HG03457 (cell line): ENCODE results near the gene CD274.
A peak's percentile ranks its signal among the peaks of the same experiment; 100 is the strongest.
"Not testable (repeated sequence)": the region's sequence is repeated elsewhere in the genome, so short reads cannot be mapped to it uniquely, and the experiment has no call there.

Experiments used
- ATAC-seq: cut with Tn5 transposase; IDR thresholded peaks from one replicate; pipeline ENCODE4 v1.9.1; 2021; ENCODE audit warnings: moderate number of reproducible peaks; ENCODE audit not compliant: unreplicated experiment

The CD274 gene

DNA sequence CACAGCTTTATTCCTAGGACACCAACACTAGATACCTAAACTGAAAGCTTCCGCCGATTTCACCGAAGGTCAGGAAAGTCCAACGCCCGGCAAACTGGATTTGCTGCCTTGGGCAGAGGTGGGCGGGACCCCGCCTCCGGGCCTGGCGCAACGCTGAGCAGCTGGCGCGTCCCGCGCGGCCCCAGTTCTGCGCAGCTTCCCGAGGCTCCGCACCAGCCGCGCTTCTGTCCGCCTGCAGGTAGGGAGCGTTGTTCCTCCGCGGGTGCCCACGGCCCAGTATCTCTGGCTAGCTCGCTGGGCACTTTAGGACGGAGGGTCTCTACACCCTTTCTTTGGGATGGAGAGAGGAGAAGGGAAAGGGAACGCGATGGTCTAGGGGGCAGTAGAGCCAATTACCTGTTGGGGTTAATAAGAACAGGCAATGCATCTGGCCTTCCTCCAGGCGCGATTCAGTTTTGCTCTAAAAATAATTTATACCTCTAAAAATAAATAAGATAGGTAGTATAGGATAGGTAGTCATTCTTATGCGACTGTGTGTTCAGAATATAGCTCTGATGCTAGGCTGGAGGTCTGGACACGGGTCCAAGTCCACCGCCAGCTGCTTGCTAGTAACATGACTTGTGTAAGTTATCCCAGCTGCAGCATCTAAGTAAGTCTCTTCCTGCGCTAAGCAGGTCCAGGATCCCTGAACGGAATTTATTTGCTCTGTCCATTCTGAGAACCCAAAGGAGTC is at the start of gene CD274:
Gene CD274, plus strand, starts transcription at position 184 of the 733 bp plus-strand sequence. CDS start 5,572 bp downstream, outside the sequence.
- ATAC-seq: peak; percentile 58

DNA sequence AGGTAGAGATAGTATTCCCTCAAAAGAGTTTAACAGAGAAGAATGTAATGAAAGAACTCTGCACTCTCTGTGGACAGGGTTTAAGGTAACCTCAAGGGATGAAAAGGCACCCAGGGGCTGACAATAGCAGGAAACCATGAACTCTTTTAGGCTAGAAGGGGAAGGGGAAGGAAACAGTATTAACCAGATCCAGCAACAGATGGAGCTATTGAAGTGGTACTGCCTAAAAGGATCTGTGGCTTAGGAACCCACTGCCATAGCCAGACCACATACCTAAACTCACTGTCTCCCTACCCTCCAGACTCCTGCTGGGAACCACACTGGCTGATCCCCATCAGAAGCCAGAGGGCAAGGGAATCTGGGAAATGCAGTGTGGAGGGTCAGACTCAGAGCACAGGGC is 48.1 kb upstream of the CD274 start:
- ATAC-seq: no peak

DNA sequence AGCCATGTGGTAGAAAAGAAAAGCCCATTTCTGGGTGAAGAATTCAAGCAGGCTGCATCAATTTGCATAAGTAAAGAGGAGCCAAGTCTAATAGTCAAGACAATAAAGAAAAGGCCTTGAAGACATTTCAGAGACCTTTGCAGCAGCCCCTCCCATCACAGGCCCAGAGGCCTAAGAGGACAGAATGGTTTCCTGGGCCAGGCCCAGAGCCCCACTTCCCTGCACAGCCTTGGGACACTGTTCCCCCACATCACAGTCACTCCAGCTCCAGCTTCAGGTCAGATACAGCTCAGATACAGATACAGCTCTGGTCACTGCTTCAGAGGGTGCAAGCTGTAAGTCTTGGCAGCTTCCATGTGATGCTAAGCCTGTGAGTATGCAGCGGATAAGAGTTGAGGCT is 41.7 kb upstream of the CD274 start:
- no peak for ATAC-seq

DNA sequence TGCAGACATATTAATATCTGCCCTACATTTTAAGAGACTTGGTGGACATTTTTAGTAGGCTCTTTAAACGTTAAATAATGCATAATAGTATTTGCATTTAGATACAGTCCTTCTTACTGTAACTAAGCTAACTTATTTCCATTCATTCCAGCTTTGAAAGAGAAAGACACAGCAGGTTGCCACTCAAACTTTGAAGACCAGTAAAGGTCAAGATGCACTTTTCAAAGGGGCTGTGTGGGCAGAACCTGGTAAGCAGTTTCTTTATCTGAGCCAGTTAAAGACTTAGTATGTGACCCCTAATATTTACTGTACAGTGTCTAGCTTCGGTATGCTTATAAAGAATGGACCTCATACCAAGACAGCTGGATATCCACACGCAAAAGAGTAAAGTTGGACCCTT is 33.4 kb upstream of the CD274 start:
- ATAC-seq: no peak

DNA sequence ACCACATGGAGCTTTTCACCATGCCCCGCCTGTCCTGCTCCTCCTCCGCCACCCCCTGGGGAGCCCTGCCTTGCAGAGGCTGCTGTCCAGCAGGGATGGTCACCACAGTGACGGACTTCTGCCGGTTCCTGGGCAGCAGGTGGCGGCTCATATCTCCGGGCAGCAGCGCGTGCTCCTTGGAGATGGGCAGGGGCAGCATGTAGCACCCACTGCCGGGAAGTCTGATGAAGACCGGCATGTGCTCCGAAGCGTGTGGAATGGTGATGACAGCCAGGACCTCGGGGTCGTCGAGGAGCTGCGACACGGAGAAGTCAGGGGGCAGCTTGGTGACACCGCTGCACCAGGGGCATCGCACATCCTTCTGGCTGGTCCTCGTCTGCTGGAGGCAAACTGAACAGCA is 31.9 kb upstream of the CD274 start:
- ATAC-seq: no peak

DNA sequence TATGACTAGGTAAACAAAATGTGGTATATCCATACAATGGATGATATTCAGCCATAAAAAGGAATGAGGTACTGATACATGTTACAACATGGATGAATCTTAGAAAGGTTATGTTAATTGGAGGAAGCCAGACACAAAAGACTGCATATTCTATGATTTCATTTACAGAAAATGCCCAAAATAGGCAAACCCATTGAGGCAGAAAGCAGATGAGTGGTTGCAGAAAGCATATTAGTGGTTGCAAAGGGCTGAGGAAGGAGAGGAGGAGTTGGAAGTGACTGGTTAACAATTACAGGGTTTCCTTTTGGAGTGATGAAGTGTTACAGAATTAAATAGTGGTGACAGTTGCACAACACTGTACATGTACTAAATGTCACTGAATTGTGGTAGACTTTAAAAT is 30.4 kb upstream of the CD274 start:
- ATAC-seq: no peak

DNA sequence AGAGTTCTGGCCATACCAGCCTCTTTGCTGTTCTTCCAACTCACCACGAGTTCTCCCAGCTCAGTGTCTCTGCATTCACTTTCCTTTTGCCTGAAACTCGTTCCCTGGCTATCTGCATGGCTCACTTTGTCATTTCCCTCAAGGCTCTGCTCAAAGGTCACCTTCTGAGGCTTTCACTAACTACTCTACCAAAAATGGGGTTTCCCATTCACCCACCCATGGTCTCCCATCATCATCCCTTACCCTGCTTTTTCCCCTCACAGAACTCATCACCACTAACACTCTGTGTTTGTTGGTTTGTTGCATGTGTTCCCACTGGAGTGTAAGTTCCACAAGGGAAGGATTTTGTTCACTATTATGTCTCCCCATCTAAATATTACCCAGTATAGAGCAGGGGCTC is 29.2 kb upstream of the CD274 start:
- ATAC-seq: no peak

DNA sequence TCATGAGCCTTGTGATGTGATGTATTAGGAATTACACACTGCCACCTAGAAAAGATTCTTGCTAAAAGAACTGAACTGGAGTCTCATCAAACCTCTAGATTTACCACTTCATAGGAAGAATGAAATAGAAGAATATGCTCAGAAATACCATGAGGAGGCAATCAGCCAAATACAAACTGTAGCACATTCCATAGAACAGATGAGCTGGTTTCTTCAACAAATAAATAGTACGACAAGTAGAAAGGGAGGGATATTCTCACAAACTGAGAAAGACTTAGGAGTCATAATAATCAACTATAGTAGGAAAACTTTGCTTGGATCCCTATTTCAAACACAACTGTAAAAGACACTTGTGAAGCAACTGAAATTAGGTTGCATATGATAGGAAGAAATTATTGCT is 28.1 kb upstream of the CD274 start:
- ATAC-seq: no peak

DNA sequence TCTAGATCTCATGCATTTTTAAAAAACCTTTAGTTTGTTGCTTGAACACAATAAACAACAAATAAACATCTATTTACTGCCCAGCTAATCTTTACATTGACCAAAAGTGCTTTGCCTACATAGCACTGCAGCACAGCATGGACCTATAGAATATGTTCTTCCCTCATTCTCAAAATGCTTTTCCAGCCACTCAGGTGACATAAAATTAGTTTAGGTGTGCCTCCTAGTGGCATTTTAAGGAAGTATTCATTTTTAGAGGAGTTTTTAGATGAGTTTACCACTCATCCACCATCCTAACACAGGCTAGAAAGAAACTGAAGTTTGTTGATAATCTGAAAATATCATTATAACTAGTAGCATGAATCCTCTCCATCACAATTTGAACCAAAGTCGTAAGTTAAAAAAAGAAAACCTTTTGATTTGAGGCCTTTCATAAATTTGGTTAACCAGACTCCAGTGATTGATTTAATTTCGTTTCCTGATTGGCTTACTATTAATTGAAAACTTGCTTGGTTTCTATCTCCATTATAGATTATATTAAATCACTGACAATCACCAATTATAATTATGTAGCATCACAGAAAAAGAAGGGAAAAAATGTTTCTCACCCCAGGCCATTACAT is 25.2 kb upstream of the CD274 start:
- ATAC-seq: no peak

DNA sequence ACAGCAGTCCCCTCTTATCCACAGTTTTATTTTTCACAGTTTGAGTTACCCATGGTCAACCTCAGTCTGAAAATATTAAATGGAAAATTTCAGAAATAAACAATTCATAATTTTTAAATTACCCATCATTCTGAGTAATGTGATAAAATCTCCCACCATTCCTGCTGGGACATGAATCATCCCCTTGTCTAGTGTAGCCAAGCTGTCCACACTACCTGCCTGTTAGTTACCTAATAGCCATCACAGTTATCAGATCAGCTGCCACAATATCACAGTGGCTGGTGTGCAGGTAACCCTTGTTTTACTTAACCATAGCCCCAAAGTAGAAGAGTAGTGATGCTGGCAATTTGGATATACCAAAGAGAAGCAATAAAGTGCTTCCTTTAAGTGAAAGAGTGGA is 23.3 kb upstream of the CD274 start:
- no peak for ATAC-seq

DNA sequence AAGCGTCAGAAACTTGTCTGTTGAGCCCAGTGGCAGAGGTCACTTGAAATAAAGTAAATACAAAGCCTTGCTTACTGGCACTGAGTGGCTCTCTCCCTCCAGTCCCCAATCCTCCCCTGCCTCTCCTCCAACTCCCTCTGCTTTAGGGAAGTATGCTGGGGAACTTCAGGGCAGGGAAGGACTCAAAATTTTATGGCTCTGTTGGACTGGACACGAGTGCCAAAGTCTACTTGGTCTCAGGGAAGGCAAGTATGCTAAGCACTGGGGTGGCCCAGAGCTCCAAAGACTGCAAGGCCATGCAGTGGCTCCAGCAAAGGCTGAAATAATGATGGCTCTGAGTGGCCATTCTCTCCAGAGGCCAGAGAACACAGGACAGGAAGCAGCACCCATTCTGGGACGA is 22.2 kb upstream of the CD274 start:
- ATAC-seq: no peak

DNA sequence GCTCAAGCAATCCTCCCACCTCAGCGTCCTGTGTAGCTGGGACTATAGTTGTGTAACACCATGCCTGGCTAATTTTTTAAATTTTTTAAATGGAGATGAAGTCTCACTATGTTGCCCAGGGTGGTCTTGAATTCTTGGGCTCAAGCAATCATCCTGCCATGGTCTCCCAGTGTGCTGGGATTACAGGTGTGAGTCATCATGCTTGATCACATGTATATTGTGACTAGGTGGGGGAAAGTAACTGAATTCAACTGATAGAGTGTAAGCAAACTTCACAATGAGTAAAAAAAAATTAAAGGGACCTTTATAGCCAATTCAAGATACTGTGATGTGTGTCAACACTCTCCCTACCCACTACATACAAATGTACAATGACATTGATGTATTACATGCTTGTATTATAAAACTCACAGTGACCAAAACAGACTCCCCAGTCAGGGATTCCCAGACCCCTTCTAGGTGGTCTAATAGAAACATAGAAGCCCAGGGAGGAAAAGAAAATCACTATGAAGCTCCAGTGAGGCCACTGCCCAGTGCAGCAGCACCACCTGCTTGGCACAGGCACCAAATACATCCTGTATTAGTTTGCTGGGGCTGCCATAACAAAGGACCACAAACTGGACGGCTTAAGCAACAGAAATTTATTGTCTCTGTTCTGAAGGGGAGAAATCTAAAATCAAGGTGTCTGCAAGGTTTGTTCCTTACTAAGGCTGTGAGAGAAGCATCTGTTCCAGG is 21.4 kb upstream of the CD274 start:
- no peak for ATAC-seq

DNA sequence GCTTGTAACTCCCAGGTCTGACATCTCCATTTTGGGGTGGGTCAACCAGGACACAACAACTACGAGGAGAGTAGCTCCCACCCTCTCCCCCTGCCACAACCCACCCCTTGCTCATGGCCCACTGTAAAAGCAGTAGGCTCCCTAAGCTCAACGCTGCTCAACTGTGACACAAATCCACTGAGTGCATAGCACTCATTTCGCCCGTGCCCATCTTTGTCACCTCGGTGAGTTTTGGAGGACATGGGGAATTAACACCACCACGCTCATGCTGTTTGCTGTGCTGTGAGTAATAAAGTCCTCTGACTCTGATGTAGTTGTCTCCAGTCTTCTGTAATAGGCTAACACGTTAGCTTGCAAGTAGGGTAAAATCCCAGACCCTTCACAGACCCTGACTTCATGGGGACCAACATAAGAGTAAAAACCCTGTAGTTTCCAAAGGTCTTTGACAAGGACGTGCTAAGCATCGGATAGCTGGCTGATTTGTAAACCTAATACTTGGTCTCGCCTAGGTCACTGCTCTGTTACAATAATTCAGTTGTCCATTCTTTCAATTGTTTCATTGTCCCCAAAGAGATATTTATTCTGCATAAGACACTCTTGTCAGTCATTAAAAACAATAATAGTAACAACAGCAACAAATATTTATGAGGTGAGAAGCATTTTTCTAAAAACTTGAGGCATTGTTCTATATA is 20.3 kb upstream of the CD274 start:
- ATAC-seq: no peak

DNA sequence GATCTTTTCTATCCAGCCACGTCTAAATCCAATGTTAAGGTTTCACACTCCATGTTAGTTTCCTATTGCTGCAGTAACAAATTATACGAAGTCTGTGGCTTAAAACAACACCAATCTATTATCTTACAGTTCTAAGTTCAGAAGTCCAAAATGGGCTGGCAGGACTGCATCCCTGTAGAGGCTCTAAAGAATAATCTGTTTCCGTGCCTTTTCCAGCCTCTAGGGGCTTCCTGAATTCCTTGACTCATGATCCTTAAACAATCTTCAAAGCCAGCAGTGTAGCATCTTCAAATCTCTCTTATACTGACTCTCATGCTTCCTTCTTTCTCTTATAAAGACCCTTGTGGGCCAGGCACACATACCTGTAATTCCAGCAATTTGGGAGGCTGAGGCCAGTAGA is 19.4 kb upstream of the CD274 start:
- ATAC-seq: no peak

DNA sequence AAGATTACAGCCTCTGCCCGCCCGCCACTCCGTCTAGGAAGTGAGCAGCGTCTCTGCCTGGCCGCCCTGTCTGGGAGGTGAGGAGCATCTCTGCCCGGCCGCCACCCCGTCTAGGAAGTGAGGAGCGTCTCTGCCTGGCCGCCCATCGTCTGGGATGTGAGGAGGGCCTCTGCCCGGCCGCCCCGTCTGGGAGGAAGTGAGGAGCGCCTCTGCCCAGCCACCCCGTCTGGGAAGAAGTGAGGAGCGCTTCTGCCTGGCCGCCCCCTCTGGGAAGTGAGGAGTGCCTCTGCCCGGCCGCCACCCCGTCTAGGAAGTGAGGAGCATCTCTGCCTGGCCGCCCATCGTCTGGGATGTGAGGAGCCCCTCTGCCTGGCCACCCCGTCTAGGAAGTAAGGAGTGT is 17.5 kb upstream of the CD274 start:
- ATAC-seq: not testable (repeated sequence)

DNA sequence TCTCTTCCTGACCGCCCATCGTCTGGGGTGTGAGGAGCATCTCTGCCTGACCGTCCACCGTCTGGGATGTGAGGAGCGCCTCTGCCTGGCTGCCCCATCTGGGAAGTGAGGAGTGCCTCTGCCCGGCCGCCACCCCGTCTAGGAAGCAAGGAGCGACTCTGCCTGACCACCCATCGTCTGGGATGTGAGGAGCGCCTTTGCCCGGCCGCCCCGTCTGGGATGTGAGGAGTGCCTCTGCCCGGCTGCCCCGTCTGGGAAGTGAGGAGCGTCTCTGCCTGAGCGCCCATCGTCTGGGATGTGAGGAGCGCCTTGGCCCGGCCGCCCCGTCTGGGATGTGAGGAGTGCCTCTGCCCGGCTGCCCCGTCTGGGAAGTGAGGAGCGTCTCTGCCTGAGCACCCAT is 17.0 kb upstream of the CD274 start:
- not testable (repeated sequence) for ATAC-seq

DNA sequence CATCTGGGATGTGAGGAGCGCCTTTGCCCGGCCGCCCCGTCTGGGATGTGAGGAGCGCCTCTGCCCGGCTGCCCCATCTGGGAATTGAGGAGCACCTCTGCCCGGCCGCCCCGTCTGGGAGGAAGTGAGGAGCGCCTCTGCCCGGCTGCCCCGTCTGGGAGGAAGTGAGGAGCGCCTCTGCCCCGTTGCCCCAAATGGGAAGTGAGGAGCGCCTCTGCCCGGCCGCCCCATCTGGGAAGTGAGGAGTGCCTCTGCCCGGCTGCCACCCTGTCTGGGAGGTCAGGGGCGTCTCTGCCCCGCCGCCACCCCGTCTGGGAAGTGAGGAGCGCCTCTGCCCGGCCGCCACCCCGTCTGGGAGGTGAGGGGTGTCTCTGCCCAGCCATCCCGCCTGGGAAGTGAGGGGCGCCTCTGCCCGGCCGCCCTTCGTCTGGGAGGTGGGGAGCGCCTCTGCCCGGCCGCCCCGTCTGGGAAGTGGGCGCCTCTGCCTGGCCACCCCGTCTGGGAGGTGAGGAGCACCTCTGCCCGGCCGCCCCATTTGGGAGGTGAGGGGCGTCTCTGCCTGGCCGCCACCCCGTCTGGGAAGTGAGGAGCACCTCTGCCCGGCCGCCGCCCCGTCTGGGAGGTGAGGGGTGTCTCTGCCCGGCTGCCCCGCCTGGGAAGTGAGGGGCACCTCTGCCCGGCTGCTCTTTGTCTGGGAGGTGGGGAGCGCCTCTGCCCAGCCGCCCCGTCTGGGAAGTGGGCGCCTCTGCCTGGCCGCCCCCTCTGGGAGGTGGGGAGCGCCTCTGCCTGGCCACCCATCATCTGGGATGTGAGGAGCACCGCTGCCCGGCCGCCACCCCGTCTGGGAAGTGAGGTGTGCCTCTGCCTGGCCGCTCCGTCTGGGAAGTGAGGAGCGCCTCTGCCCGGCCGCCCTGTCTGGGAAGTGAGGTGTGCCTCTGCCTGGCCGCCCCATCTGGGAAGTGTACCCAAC is 16.2 kb upstream of the CD274 start:
- ATAC-seq: not testable (repeated sequence)

DNA sequence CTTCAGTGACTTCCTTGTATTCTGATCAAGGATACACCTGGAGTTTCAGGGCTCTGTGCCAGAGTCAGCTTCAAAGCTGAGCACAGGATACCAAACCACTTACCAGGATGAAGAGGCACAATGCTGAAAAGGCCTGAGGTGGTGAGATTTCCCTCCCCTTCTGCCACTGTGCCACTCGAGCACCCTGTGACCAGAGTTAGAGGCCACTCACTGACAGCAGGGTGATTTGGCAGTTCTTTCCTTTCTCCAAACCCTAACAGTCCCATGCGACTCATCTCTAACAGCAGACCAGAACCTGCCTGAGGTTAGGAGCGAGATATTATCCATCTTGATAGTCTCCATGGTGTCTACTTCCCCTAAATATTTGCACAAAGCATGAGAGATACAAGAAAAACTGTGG is 14.4 kb upstream of the CD274 start:
- no peak for ATAC-seq

DNA sequence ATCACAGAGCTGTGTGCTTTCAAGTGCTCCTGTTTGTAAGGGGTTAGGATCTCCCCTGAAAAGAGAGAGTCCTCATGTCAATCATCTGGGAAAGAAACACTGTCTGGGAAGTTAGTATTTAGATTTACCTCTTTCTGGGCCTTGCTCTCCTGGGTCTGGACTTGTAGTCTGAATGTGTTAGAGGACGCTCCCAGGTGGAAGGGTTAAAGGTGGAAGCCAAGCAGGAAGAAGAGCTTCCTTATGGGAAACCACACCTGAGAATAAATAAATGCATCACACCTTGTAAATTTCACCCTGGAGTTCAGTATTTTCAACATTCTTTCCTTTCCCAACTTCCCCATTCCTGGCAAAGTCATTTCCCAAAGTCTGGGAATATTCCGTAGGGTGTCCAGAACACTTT is 13.9 kb upstream of the CD274 start:
- no peak for ATAC-seq
